Naive thymus-derived CD8-positive, alpha-beta T cell (primary cell): Measurements from ENCODE around the gene MTARC2. TPM values are rescaled to one million over a fixed set of nuclear protein-coding genes. Genes with fewer than 3 reads are reported as not detected.

Experiments
- ATAC-seq, 2 donors: fragments of 150-1000 bp; cut with Tn5 transposase in 1 of 2; sonication (Bioruptor Pico), chemical (Tn5 transposase) in 1 of 2; 1 replicate in 1 of 2; 2 replicates in 1 of 2; pipeline ENCODE4 v1.10.0; 2021; ENCODE audit warnings: mild to moderate bottlenecking in 2 of 2, moderate library complexity in 2 of 2
- POLR2A ChIA-PET: fragments of 350-600 bp; sonication (Branson Sonifier 250); formaldehyde crosslinking; loops from one replicate; lab custom pipeline; 2021; ENCODE audit warnings: antibody characterized with exemption; lab: Charles Lee
- DNase-seq, 10 donors: peaks; one replicate each; pipeline versions ENCODE4 v3.0.0 to v3.0.0-alpha.2; 2020 to 2022
- H3K27ac Mint-ChIP-seq, 10 donors: one replicate each; pipeline ENCODE4 v1.8.0; 2020 to 2022; ENCODE audit warnings: mild to moderate bottlenecking in 10 of 10, mixed read lengths in 10 of 10, moderate library complexity in 4 of 10, inconsistent platforms in 1 of 10
- H3K27me3 Mint-ChIP-seq, 5 donors: one replicate each; pipeline ENCODE4 v1.8.0; 2021 to 2022; ENCODE audit warnings: mixed read lengths in 5 of 5
- H3K36me3 Mint-ChIP-seq, 3 donors: one replicate each; pipeline ENCODE4 v1.8.0; 2020 to 2022; ENCODE audit warnings: mixed read lengths in 3 of 3, mild to moderate bottlenecking in 2 of 3, inconsistent platforms in 1 of 3
- H3K4me1 Mint-ChIP-seq, 4 donors: one replicate each; pipeline ENCODE4 v1.8.0; 2021 to 2022; ENCODE audit warnings: mixed read lengths in 4 of 4
- H3K4me3 Mint-ChIP-seq, 10 donors: one replicate each; pipeline ENCODE4 v1.8.0; 2020 to 2022; ENCODE audit warnings: mild to moderate bottlenecking in 10 of 10, mixed read lengths in 10 of 10, moderate library complexity in 6 of 10, inconsistent platforms in 1 of 10
- H3K9me3 Mint-ChIP-seq, 9 donors: one replicate each; pipeline ENCODE4 v1.8.0; 2020 to 2022; ENCODE audit warnings: mixed read lengths in 9 of 9, mild to moderate bottlenecking in 3 of 9, inconsistent platforms in 1 of 9, moderate library complexity in 1 of 9
- polyA plus RNA-seq, 3 donors: library from polyadenylated mRNA; unstranded; fragments of 300-500 nt; fragmentation: Illumina TruSeq; gene quantifications; one replicate each; pipeline ENCODE4 v1.2.3, GENCODE V29; 2021
- total RNA-seq, 8 experiments: library from RNA in 2 of 8; stranded (reverse) in 2 of 8; gene quantifications; one replicate each; pipeline ENCODE4 v1.2.3 and lab custom pipeline; 2021 to 2026

Gene MTARC2
- total and polyA plus RNA-seq, 5 experiments from 2014 or later, result not detected

DNA sequence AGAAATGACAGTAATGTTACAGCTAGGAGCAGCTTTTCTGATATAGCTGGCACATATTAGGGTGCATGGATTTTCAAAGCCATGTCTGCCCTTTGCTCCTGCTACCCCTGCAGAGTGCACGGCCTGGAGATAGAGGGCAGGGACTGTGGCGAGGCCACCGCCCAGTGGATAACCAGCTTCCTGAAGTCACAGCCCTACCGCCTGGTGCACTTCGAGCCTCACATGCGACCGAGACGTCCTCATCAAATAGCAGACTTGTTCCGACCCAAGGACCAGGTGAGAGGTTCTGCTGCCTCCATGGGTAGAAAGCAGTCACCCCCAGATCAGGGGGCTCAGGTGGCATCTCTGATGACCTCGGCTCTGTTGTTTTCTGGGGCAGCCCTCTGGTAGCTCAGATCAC, 48.4 kb downstream of the MTARC2 start:
- no peak overlapping the region for H3K4me3 Mint-ChIP-seq
- ATAC-seq, result no peak
- DNase-seq, result no peak
- POLR2A ChIA-PET, result no interaction called here
- no peaks in the 10 kb centered on the region for H3K9me3 Mint-ChIP-seq
- H3K27ac Mint-ChIP-seq, result no peak overlapping the region
- H3K36me3 Mint-ChIP-seq, result no peaks in the 10 kb centered on the region
- H3K27me3 Mint-ChIP-seq, result peaks cover 0 to 10% (median 0%) of the 10 kb centered on the region in 5 donors
- H3K4me1 Mint-ChIP-seq, result peaks cover 0 to 2% (median 0%) of the 10 kb centered on the region in 4 donors

DNA sequence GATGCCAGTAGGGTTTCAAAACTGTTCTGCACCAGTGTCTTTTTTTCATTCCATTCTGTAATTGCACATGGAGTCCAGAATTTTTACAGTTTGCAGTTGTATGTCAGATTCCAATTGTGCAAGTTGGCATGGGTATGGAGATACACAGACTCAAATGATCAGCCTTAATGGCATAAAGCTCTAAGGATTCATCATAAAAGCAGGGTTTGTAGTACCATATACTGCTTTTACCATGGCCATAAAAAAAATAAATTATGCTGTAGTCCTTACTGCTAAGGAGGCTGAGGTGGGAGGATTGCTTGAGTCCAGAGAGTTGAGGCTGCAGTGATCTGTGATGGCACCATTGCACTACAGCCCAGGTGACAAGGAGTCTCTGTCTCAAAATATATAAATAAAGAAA, 48.9 kb downstream of the MTARC2 start:
- POLR2A ChIA-PET, result no interaction called here
- H3K9me3 Mint-ChIP-seq, result no peaks in the 10 kb centered on the region

GRCh38 chr1:220797553-220797952, 49.4 kb downstream of the MTARC2 start:
- no peak overlapping the region for H3K27ac Mint-ChIP-seq
- H3K9me3 Mint-ChIP-seq, result no peaks in the 10 kb centered on the region
- no peaks in the 10 kb centered on the region for H3K4me1 Mint-ChIP-seq
- H3K27me3 Mint-ChIP-seq, result peaks cover 0 to 15% (median 2%) of the 10 kb centered on the region in 5 donors
- POLR2A ChIA-PET, result no interaction called here
- ATAC-seq, result no peak
- no peaks in the 10 kb centered on the region for H3K36me3 Mint-ChIP-seq
- H3K4me3 Mint-ChIP-seq, result no peak overlapping the region
- no peak for DNase-seq

More for the DNA sequence above, 48.9 kb downstream of the MTARC2 start:
- H3K4me3 Mint-ChIP-seq, result no peak overlapping the region
- DNase-seq (no peak), ATAC-seq (no peak)
- H3K36me3 Mint-ChIP-seq, result no peaks in the 10 kb centered on the region
- no peak overlapping the region for H3K27ac Mint-ChIP-seq
- H3K4me1 Mint-ChIP-seq, result no peaks in the 10 kb centered on the region
- H3K27me3 Mint-ChIP-seq, result peaks cover 0 to 15% (median 0%) of the 10 kb centered on the region in 5 donors

DNA sequence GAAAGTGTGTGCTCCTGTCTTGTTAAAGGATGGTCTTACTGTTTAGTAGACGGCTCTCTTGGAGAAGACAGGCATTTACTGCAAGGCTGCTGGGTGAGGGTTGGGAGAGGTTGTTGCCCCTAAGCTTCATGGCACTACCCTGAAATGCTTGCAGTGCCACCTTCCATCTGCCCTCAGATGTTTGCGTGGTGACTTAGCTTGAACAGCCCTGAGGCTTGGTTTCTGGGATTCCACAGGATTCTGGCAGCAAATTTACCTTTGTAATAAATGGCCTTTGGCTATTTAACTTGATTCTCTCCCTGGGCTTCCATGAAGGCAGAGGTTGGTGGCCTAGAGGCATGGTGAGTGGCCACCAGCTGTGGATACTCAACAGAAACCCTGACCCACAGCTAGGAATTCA, 50.2 kb downstream of the MTARC2 start:
- Mint-ChIP-seq H3K27me3 (peaks cover 0 to 21% (median 4%) of the 10 kb centered on the region in 5 donors), H3K27ac (no peak overlapping the region), H3K4me1 (no peaks in the 10 kb centered on the region), H3K36me3 (no peaks in the 10 kb centered on the region), H3K4me3 (no peak overlapping the region), H3K9me3 (no peaks in the 10 kb centered on the region)
- POLR2A ChIA-PET, result no interaction called here
- ATAC-seq, result no peak
- DNase-seq, result no peak

- Mint-ChIP-seq H3K27ac (no peak overlapping the region), H3K27me3 (peaks cover 0 to 35% (median 10%) of the 10 kb centered on the region in 5 donors)
- POLR2A ChIA-PET, result no interaction called here
Observed at GRCh38 chr1:220800262-220800661, 52.1 kb downstream of the MTARC2 start.

DNA sequence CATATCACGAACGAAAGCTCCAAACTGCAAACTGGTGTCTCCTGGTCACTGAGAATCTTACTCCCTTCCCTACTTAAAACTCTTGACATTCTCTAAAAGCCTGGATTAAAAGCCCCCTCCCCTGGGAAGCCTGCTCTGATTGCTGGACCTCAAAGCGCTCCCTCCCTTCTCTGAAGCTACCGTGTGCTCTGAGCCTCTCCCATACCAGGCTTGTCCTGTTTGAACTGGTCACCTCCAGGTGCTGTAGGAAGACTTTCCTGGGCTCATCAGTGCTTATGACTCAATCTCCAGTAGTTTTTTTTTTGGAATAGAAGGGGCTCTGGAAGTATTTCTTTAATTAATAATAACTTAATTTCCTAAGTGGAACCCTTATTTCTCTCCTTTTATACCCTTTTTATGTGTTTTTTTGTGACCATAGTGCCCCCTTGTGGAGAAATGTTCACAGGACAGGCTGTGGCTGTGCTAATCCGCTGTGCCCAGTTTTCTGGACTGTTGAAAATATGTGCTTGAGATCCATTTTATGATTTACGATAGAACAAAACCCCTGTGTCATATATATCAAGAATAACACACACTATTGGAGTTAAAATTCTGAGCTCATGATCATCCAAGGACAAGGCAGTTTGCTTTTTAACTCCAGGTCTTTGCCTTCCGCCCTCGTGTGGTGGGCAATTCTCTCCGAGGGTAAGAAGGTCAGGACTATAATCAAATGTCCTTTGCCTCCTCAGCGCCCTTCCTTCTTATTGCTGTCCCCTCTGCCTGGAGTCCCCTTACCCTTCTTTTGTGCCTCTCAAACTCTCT, 55.5 kb downstream of the MTARC2 start:
- POLR2A ChIA-PET, result no interaction called here
- Mint-ChIP-seq H3K27me3 (peaks cover 0 to 43% (median 10%) of the 10 kb centered on the region in 5 donors), H3K4me3 (no peak overlapping the region), H3K4me1 (peaks cover 0 to 1% (median 0%) of the 10 kb centered on the region in 4 donors), H3K27ac (no peak overlapping the region), H3K36me3 (no peaks in the 10 kb centered on the region), H3K9me3 (no peaks in the 10 kb centered on the region)
- DNase-seq, result peak in 3 of 10 donors; percentile 5 to 13 (median 10)
- no peak for ATAC-seq

More at GRCh38 chr1:220800262-220800661, 52.1 kb downstream of the MTARC2 start:
- Mint-ChIP-seq H3K4me1 (peaks cover 0 to 1% (median 0%) of the 10 kb centered on the region in 4 donors), H3K4me3 (no peak overlapping the region), H3K36me3 (no peaks in the 10 kb centered on the region), H3K9me3 (no peaks in the 10 kb centered on the region)
- ATAC-seq (no peak), DNase-seq (no peak)

GRCh38 chr1:220804202-220804586, 56.1 kb downstream of the MTARC2 start:
- Mint-ChIP-seq H3K36me3 (no peaks in the 10 kb centered on the region), H3K27me3 (peaks cover 0 to 46% (median 13%) of the 10 kb centered on the region in 5 donors), H3K9me3 (no peaks in the 10 kb centered on the region), H3K27ac (no peak overlapping the region), H3K4me1 (peaks cover 0 to 1% (median 0%) of the 10 kb centered on the region in 4 donors), H3K4me3 (no peak overlapping the region)
- ATAC-seq, result no peak
- POLR2A ChIA-PET, result no interaction called here
- DNase-seq, result no peak

DNA sequence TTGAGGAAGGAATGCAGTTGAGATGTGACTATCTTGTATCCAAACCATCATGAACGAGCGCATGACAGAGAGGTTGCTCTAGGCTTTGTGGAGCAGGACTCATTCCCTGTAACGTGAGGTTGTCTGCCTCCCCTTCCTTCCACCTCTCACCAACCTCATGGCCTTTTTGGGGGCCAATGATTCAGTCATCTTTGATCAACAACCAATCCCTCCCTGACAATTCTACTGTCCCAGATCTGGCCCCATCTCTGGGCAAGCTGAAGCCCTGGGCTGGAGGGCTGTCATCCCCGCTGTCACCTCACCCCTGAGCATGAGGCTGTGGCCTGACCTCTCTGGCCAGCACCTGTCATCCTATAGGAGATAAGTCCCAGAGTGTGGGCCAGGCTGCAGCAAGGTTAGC, 58.3 kb downstream of the MTARC2 start:
- no peak overlapping the region for H3K4me3 Mint-ChIP-seq

DNA sequence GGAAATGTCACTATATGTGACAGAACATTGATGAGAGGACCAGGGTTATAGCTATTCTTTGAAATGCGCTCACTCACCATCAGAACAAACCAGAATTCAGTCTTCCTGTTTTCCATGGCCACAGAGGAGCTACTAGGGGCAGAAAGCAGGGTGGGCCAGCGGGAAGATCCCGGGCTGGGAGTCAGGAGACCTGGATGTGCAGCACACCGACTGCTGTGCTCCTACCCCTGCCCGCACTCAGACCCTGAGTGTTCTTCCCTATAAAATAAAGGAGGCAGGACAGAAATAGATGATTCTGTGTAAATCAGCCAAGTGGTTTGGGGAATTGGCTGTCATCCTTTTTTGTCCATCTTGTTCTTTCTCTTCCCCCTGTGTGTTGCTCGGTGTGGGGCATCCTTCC, 59.6 kb downstream of the MTARC2 start:
- no peak overlapping the region for H3K4me3 Mint-ChIP-seq
- H3K27ac Mint-ChIP-seq, result peak overlapping the region in 1 of 10 donors; percentile 67
- H3K4me1 Mint-ChIP-seq, result peaks cover 4 to 7% (median 4%) of the 10 kb centered on the region in 4 donors
- H3K9me3 Mint-ChIP-seq, result no peaks in the 10 kb centered on the region
- DNase-seq (no peak), ATAC-seq (no peak)
- H3K27me3 Mint-ChIP-seq, result peaks cover 5 to 48% (median 18%) of the 10 kb centered on the region in 5 donors
- POLR2A ChIA-PET, result no interaction called here
- no peaks in the 10 kb centered on the region for H3K36me3 Mint-ChIP-seq

More for the DNA sequence above, 58.3 kb downstream of the MTARC2 start:
- no peaks in the 10 kb centered on the region for H3K9me3 Mint-ChIP-seq
- POLR2A ChIA-PET, result no interaction called here
- H3K36me3 Mint-ChIP-seq, result no peaks in the 10 kb centered on the region
- DNase-seq (no peak), ATAC-seq (no peak)
- H3K27me3 Mint-ChIP-seq, result peaks cover 1 to 46% (median 13%) of the 10 kb centered on the region in 5 donors
- H3K27ac Mint-ChIP-seq, result no peak overlapping the region
- peaks cover 4 to 7% (median 4%) of the 10 kb centered on the region in 4 donors for H3K4me1 Mint-ChIP-seq

GRCh38 chr1:220808345-220809186, 60.4 kb downstream of the MTARC2 start:
- Mint-ChIP-seq H3K4me3 (no peak overlapping the region), H3K4me1 (peaks cover 4 to 7% (median 4%) of the 10 kb centered on the region in 4 donors), H3K27ac (no peak overlapping the region), H3K9me3 (no peaks in the 10 kb centered on the region), H3K36me3 (no peaks in the 10 kb centered on the region), H3K27me3 (peaks cover 5 to 48% (median 22%) of the 10 kb centered on the region in 5 donors)
- ATAC-seq (no peak), DNase-seq (no peak)
- POLR2A ChIA-PET, result no interaction called here

GRCh38 chr1:220809187-220809550, 61.0 kb downstream of the MTARC2 start:
- POLR2A ChIA-PET, result no interaction called here
- no peak for ATAC-seq
- DNase-seq, result no peak
- H3K9me3 Mint-ChIP-seq, result no peaks in the 10 kb centered on the region
- peaks cover 2 to 7% (median 4%) of the 10 kb centered on the region in 4 donors for H3K4me1 Mint-ChIP-seq
- no peak overlapping the region for H3K27ac Mint-ChIP-seq
- no peaks in the 10 kb centered on the region for H3K36me3 Mint-ChIP-seq
- H3K4me3 Mint-ChIP-seq, result no peak overlapping the region
- peaks cover 8 to 52% (median 22%) of the 10 kb centered on the region in 5 donors for H3K27me3 Mint-ChIP-seq

DNA sequence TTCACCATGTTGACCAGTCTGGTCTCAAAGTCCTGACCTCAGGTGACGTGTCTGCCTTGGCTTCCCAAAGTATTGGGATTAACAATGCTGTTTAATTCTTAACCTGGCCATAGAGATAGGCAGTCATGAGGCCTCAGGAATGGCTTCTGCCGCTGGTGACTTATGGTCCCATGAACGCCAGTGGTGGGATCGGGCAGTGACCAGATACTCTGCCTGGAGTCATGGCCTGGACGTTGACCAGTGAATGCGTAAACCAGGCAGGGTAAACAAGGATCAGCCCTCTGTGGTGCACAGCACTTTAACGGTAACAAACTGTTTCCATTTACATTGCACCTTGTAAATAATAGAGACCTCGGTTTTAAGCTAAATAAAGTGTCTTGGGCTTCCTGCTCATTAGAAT, 61.6 kb downstream of the MTARC2 start:
- POLR2A ChIA-PET, result no interaction called here
- peak overlapping the region in 1 of 10 donors; percentile 63 for H3K4me3 Mint-ChIP-seq

More for the DNA sequence above, 61.6 kb downstream of the MTARC2 start:
- no peaks in the 10 kb centered on the region for H3K9me3 Mint-ChIP-seq
- peaks cover 8 to 57% (median 22%) of the 10 kb centered on the region in 5 donors for H3K27me3 Mint-ChIP-seq
- DNase-seq (no peak), ATAC-seq (no peak)
- H3K36me3 Mint-ChIP-seq, result no peaks in the 10 kb centered on the region
- H3K4me1 Mint-ChIP-seq, result peaks cover 2 to 7% (median 4%) of the 10 kb centered on the region in 4 donors
- peak overlapping the region in 1 of 10 donors; percentile 34 for H3K27ac Mint-ChIP-seq
